ENCODE results near the gene DMAC2L. TPM values are rescaled to one million over a fixed set of nuclear protein-coding genes. Genes with fewer than 3 reads are reported as not detected.
"Not testable (repeated sequence)": the region's sequence is repeated elsewhere in the genome, so short reads cannot be mapped to it uniquely, and the experiment has no call there.

The DMAC2L gene
- total RNA-seq, 1 donor from 2014 or later, result 13.5 TPM

GRCh38 chr14:50362764-50363713 lies 50.9 kb downstream of the DMAC2L start:
- Histone ChIP-seq H3K4me1 (no peaks in the 10 kb centered on the region), H3K27me3 (no peaks in the 10 kb centered on the region), H3K27ac (peak overlapping the region; percentile 43 to 55), H3K36me3 (no peaks in the 10 kb centered on the region), H3K4me3 (peak overlapping the region; percentile 30 to 45), H3K9me3 (no peaks in the 10 kb centered on the region)
- TF ChIP-seq CTCF (IDR thresholded peaks at IDR 0.05), result no peak
- intact Hi-C loops (cut with DNase I), result no loop called here
- no peak for DNase-seq (ENCODE audit: low spot score in 2 of 2)

- H3K9me3 ChIP-seq, result no peaks in the 10 kb centered on the region
- no peaks in the 10 kb centered on the region for H3K27me3 ChIP-seq
- H3K36me3 ChIP-seq, result no peaks in the 10 kb centered on the region
- H3K4me1 ChIP-seq, result no peaks in the 10 kb centered on the region
- H3K4me3 ChIP-seq, result peak overlapping the region; percentile 30 to 45
- DNase-seq (ENCODE audit: low spot score in 2 of 2), result no peak
- intact Hi-C loops (cut with DNase I), result no loop called here
- H3K27ac ChIP-seq, result peak overlapping the region; percentile 43 to 55
- no peak for TF ChIP-seq CTCF (IDR thresholded peaks at IDR 0.05)
These were observed 51.6 kb downstream of the DMAC2L start for GRCh38 chr14:50363714-50364111.

DNA sequence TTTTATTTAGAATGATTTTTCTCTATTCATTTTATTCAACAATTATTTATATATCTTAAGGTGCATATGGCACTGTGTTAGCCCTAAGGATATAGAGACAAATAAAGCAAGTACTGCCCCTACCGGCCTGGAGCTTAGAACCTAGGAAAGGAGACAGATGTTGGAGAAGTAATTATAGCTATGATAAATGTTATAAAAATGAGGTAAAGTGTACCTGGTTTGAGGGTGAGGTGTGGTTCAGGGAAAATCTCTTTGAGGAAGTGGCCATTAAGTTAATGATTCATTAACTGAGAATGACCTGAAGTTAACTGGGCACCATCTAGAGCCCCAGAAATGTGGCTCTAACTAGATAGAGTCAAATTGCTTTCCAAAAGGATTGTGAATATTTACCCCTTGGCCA lies 52.7 kb downstream of the DMAC2L start:
- Histone ChIP-seq H3K27me3 (no peaks in the 10 kb centered on the region), H3K27ac (no peak overlapping the region), H3K9me3 (no peaks in the 10 kb centered on the region), H3K4me3 (no peak overlapping the region), H3K36me3 (no peaks in the 10 kb centered on the region), H3K4me1 (no peaks in the 10 kb centered on the region)
- intact Hi-C loops (cut with DNase I), result no loop called here
- TF ChIP-seq CTCF (IDR thresholded peaks at IDR 0.05), result no peak
- DNase-seq (ENCODE audit: low spot score in 2 of 2), result no peak

GRCh38 chr14:50365572-50365971 lies 53.4 kb downstream of the DMAC2L start:
- DNase-seq (ENCODE audit: low spot score in 2 of 2); intact Hi-C loops (cut with DNase I); H3K4me1 ChIP-seq; H3K27ac ChIP-seq; H3K27me3 ChIP-seq; H3K36me3 ChIP-seq; H3K4me3 ChIP-seq; H3K9me3 ChIP-seq: not testable (repeated sequence)

- no peak overlapping the region for H3K4me3 ChIP-seq
- no peaks in the 10 kb centered on the region for H3K4me1 ChIP-seq
- H3K9me3 ChIP-seq, result no peaks in the 10 kb centered on the region
- H3K36me3 ChIP-seq, result no peaks in the 10 kb centered on the region
- intact Hi-C loops (cut with DNase I), result no loop called here
- H3K27ac ChIP-seq, result no peak overlapping the region
- no peak for DNase-seq (ENCODE audit: low spot score in 2 of 2)
- no peak for TF ChIP-seq CTCF (IDR thresholded peaks at IDR 0.05)
- no peaks in the 10 kb centered on the region for H3K27me3 ChIP-seq
These were observed 54.0 kb downstream of the DMAC2L start for GRCh38 chr14:50366115-50366514.

DNA sequence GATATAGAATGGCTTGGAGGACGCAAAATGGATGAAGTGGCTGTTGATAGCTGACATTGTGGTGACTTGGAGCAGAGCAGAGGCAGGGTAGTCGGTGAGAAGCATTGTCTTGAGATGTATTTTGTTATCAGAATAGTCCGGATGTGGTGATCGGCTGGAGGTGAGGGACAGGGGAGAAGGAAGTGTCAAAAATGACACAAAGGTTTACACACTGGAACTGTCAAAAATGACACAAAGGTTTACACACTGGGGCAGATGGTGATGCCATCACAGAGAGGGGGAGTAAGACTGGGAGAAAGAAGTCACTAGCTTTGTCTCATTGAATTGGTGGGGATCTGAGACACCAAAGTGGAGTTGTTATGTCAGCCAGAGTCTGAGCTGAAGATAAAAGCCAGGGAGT lies 54.5 kb downstream of the DMAC2L start:
- DNase-seq (ENCODE audit: low spot score in 2 of 2), result no peak
- no peaks in the 10 kb centered on the region for H3K27me3 ChIP-seq
- no peaks in the 10 kb centered on the region for H3K36me3 ChIP-seq
- no peak for TF ChIP-seq CTCF (IDR thresholded peaks at IDR 0.05)
- no peaks in the 10 kb centered on the region for H3K4me1 ChIP-seq
- no peaks in the 10 kb centered on the region for H3K9me3 ChIP-seq
- no peak overlapping the region for H3K27ac ChIP-seq
- H3K4me3 ChIP-seq, result no peak overlapping the region
- intact Hi-C loops (cut with DNase I), result no loop called here
